ENCODE data around the gene CHPF2. TPM values are rescaled to one million over a fixed set of nuclear protein-coding genes. Genes with fewer than 3 reads are reported as not detected.

Gene CHPF2
- total and polyA plus RNA-seq, 9 donors, result 8.4 to 36.2 (median 27.9) TPM

DNA sequence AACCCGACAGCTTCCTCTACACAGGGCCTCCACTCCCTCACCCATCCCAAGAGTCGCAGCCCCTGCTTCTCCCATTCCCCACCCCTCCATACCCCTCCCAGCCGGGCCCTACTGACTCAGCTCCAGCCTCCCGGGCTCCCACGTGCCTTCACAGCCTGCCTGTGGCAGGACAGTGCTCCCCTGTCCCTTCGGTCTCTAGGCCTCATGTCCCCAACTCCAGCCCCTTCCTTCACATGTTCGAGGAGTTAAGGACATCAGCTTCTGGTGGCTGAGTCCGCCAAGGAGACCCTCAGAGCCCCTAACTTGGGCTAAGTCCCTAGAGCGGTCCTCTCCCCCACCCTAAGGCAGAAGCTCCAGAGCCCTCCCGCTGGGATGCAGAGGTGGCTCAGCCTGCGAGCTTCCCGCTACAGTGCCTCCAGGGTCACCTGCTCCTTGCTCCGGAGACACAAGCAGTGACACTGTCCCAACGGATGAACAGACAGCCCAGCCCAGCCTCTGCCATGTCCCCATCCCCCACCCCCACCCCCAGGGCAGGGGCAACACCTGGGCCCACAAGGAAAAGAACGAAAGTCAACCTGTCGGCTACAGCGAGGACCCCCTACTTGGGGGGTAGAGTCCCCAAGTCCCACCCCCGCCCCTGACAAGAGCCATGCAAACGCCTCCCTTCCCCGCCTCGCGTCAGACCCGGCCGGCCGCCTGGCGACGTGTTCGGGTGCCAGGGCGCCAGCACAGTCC is 15.5 kb downstream of the CHPF2 start:
- H3K4me1 ChIP-seq (ENCODE audit: insufficient read depth), result peaks cover 28% of the 10 kb centered on the region

DNA sequence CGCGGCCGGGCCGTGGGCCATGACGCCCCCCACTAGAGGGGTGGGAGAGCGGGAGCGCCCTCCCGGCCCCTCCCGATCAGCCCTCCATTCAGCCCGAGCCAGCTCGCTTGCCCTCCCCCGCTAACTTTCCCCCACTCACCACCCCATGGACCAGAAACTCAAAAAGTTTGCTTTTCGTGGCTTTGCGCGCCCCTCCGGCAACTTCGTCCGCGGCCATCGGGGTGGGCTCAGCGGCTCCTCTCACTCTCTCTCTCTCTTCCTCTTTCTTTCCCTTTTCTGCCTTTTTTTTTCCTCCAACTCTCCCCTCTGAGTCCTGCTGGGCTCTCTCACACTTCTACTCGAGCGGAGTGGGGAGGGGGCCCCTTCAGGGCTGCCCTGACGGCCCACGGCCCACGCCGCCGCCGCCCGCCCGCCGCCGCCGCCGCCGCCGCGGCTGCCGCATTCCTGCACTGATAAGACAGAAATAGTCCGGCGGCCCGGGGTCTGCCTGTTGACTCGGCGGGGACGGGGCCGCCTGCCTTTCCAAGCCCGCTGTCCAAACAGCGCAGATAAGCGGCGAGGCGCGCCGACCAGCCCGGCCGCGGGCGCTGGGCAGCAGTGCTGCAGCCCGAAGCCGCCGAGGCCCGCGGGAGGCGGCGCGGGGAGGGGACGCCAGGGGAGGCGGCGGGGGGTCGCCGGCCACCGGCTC is 16.2 kb downstream of the CHPF2 start, which contains the start of gene SMARCD3:
Gene SMARCD3 (minus strand): TSS at position 349 of the 688 bp plus-strand sequence. CDS start 132 bp downstream, at position 217.
- Histone ChIP-seq H3K27ac (peak within 1 kb of the TSS; percentile 83 to 99), H3K9me3 (no peaks in the 10 kb centered on the region), H3K4me1 (ENCODE audit: insufficient read depth) (peaks cover 30% of the 10 kb centered on the region), H3K4me3 (peak within 1 kb of the TSS; percentile 51), H3K27me3 (no peaks in the 10 kb centered on the region), H3K36me3 (no peaks in the 10 kb centered on the region)
- TF ChIP-seq, protein P1, sequence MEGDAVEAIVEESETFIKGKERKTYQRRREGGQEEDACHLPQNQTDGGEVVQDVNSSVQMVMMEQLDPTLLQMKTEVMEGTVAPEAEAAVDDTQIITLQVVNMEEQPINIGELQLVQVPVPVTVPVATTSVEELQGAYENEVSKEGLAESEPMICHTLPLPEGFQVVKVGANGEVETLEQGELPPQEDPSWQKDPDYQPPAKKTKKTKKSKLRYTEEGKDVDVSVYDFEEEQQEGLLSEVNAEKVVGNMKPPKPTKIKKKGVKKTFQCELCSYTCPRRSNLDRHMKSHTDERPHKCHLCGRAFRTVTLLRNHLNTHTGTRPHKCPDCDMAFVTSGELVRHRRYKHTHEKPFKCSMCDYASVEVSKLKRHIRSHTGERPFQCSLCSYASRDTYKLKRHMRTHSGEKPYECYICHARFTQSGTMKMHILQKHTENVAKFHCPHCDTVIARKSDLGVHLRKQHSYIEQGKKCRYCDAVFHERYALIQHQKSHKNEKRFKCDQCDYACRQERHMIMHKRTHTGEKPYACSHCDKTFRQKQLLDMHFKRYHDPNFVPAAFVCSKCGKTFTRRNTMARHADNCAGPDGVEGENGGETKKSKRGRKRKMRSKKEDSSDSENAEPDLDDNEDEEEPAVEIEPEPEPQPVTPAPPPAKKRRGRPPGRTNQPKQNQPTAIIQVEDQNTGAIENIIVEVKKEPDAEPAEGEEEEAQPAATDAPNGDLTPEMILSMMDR (IDR thresholded peaks at IDR 0.05), result no peak
- no peak for TF ChIP-seq POLR2A (IDR thresholded peaks at IDR 0.05)
- intact Hi-C loops (cut with DNase I), result loop anchor here in 2 of 4 donors (5.0 kb wide), 1 partner anchor 54 kb away; no protein-coding TSS in a partner anchor
- DNase-seq, result peak; percentile 72 to 85 (median 81)
- WGBS, 3 donors, result 1% methylated on average over 41 to 71 of the region's 71 CpGs

More for the DNA sequence above, 15.5 kb downstream of the CHPF2 start:
- WGBS, 3 donors, result 3 to 6% (median 3%) methylated on average over 23 to 29 of the region's 29 CpGs
- no peaks in the 10 kb centered on the region for H3K36me3 ChIP-seq
- intact Hi-C loops (cut with DNase I), result loop anchor here in 2 of 4 donors (5.0 kb wide), 1 partner anchor 55 kb away; no protein-coding TSS in a partner anchor
- no peaks in the 10 kb centered on the region for H3K27me3 ChIP-seq
- DNase-seq, result peak in 2 of 5 donors; percentile 64 to 66
- H3K27ac ChIP-seq, result peak overlapping the region; percentile 83 to 99
- no peaks in the 10 kb centered on the region for H3K9me3 ChIP-seq
- H3K4me3 ChIP-seq, result peak overlapping the region; percentile 51
- TF ChIP-seq, protein P1 (IDR thresholded peaks at IDR 0.05), result no peak
- TF ChIP-seq POLR2A (IDR thresholded peaks at IDR 0.05), result no peak

DNA sequence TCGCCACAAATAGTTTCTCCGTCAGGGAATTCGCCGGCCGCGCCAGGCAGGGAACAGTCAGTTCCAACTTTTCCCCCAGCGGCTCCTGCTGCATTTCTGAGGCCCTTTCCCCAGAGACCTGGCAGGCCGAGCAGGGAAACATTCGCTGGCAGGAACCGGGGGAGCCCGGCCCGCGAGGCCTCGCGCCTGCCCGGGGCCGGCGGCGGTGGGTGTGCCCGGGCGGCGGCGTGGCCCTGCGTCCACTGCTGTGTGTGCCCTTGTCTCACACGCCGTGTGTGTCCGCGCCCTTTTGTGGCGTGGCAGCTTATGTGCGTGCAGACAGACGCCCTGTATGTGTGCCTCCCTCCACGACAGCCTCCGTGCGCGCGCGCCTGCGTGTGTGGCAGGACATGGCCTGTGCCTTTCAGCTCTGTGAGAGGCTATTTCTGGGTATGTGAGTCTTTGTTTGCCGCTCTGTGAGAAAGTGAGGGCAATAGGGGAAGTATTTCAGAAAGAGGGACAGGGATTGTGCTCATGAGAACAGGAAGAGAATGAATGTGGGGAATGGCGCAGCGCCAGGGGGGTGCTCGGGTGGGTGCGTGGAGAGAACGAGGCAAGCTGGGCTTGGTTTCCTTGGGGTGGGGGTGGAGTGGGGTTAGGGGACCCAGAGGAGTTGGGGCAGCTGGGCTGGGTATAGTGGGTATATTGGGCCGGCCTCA is 16.9 kb downstream of the CHPF2 start:
- peak in 3 of 5 donors; percentile 72 to 79 (median 76) for DNase-seq
- Histone ChIP-seq H3K27ac (peak overlapping the region; percentile 83 to 99), H3K4me3 (peak overlapping the region; percentile 51), H3K27me3 (no peaks in the 10 kb centered on the region), H3K4me1 (ENCODE audit: insufficient read depth) (peaks cover 30% of the 10 kb centered on the region), H3K36me3 (no peaks in the 10 kb centered on the region), H3K9me3 (no peaks in the 10 kb centered on the region)
- TF ChIP-seq, protein P1 (IDR thresholded peaks at IDR 0.05), result no peak
- no peak for TF ChIP-seq POLR2A (IDR thresholded peaks at IDR 0.05)
- no peak for TF ChIP-seq EP300 (IDR thresholded peaks at IDR 0.05)
- WGBS, 3 donors, result 1 to 2% (median 1%) methylated on average over 42 to 45 of the region's 45 CpGs
- intact Hi-C loops (cut with DNase I), result loop anchor here in 2 of 4 donors (5.0 kb wide), 1 partner anchor 53 kb away; no protein-coding TSS in a partner anchor

DNA sequence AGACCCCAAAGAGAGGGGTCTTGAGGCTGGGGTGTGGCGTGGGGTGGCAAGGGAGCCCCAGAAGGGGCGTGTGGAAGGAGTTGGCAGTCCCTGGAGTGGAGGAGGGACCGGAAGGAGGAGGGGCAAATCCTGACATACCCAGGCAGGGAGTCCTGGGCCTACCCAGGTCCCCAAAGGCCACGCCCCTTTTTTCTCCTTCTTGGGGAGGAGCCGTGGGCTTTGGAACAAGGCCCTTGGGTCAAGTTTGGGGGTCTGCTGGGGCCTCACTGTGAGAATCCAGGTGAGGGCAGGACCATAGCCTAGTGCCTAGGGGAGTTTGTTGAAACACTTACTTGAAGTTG is 17.4 kb downstream of the CHPF2 start:
- Histone ChIP-seq H3K9me3 (no peaks in the 10 kb centered on the region), H3K4me1 (ENCODE audit: insufficient read depth) (peaks cover 29% of the 10 kb centered on the region), H3K4me3 (peak overlapping the region; percentile 51), H3K36me3 (no peaks in the 10 kb centered on the region), H3K27me3 (no peaks in the 10 kb centered on the region), H3K27ac (peak overlapping the region; percentile 83 to 99)
- intact Hi-C loops (cut with DNase I), result loop anchor here in 3 of 4 donors (5.0 kb wide), 1 partner anchor 53 kb away; no protein-coding TSS in a partner anchor
- 2 to 7% (median 3%) methylated on average over 5 of the region's 5 CpGs for WGBS, 3 donors
- peak; percentile 78 to 85 (median 80) for DNase-seq
- TF ChIP-seq, protein P1 (IDR thresholded peaks at IDR 0.05), result no peak
- no peak for TF ChIP-seq EP300 (IDR thresholded peaks at IDR 0.05)
- TF ChIP-seq POLR2A (IDR thresholded peaks at IDR 0.05), result no peak
